GM18909 (cell line): ENCODE results near the gene DGCR8.
"Not testable (repeated sequence)": the region's sequence is repeated elsewhere in the genome, so short reads cannot be mapped to it uniquely, and the experiment has no call there.

Experiments used
- ATAC-seq: cut with Tn5 transposase; IDR thresholded peaks from one replicate; pipeline ENCODE4 v1.9.1; 2021; ENCODE audit warnings: mild to moderate bottlenecking; ENCODE audit not compliant: unreplicated experiment, poor library complexity

DGCR8 gene

GRCh38 chr22:20147237-20147988, 67.4 kb downstream of the DGCR8 start:
- no peak for ATAC-seq

DNA sequence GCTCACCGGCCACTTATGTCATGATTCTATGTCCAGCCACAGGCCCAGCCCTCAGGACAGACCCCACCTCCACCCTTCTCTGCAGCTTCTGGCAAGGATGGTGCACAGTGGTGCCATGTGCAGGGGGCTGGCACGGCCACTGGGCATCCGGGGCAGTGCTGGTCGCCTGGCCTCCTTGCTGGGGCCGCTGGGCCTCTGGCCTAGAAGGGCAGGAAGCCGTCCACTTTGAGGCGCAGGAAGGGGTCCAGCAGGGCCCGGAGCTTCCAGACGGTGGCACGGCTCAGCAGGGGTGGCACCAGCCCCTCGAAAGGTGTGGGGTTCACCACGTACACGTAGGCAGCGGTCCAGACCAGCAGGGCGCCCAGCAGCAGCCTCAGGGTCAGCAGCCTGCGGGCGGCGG, 68.4 kb downstream of the DGCR8 start:
- no peak for ATAC-seq

DNA sequence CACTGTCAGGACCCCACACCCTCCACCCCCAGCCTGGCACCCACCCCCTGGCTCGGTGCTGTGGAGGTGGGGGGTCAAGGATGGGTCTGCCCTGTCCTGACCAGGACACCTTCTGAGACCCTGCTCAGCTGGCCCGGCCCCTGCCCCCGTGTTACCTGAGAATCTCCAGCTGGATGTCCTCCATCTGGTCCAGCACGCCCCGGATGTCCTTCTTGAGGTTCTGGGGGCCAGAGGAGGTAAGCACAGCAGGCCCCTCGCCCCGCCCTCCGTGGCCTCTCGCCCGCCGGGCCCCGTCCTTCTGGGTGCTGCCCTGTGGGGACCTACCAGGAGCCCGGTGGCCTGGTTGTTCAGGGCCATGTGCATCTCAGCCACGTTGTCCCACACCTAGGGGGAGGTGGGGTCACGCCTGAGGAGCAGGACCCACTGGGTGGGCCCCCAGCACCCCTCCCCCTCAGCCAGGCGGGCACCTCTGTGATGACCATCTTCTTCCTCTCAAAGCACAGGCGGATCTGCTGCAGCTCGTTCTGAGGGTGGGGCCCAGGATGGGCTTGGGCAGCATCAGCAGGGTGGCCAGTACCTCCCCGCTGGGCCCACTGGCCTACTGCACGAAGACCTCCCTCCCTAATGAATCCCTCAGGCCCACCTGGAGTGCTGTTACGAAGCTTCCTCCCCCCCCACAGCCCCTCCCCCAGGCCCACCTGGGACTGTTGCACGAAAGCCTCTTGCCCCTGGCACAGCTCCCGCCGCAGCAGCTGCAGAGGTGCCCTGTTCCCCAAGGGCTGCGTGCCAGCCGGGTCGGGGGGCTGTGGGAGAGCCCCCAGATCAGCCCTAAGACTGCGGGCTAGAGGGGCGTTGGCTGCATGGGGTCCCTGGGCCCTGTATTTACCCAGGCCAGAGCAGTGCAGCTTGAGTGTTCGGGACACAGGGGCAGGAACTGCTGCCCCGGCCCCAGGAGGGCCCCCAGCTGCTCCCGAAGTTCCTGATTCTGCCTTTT, 69.5 kb downstream of the DGCR8 start:
- ATAC-seq, result no peak

- no peak for ATAC-seq
These were observed 70.6 kb downstream of the DGCR8 start, which contains the start of gene CCDC188 for GRCh38 chr22:20150381-20151275. Gene CCDC188, minus strand, starts transcription at chr22:20151055. Its CDS starts 69 bp downstream, at chr22:20150986.

DNA sequence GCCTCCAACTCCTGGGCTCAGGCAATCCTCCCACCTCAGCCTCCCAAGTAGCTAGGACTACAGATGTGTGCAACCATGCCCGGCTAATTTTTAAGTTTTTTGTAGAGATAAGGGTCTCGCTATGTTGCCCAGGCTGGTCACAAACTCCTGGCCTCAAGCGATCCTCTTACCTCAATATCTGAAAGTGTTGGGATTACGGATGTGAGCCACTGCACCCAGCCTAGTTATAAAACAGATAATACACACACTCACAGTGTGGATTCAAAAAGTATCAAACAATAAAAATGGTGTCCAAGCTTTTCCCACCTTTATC, 71.2 kb downstream of the DGCR8 start:
- ATAC-seq, result no peak

DNA sequence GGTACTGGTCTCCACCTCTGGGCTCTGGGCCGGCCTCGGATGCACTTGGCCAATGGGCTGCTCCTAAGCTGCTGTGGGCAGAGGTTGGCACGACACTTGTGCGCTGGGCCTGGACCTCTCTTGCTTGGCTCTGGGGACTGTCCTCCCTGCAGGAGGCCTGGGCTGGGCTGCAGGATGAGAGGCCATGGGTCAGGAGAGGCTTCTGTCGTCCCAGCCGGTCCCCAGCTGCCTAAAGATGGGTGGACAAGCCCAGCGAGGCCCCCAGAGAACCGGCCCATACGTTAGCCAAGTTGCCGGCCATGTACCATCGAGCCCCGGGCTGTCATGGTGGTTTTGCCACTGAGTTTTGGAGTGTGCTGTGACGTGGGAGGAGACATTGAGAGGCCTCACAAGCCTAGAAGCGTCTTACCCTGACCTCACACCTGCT, 72.4 kb downstream of the DGCR8 start:
- ATAC-seq, result no peak

DNA sequence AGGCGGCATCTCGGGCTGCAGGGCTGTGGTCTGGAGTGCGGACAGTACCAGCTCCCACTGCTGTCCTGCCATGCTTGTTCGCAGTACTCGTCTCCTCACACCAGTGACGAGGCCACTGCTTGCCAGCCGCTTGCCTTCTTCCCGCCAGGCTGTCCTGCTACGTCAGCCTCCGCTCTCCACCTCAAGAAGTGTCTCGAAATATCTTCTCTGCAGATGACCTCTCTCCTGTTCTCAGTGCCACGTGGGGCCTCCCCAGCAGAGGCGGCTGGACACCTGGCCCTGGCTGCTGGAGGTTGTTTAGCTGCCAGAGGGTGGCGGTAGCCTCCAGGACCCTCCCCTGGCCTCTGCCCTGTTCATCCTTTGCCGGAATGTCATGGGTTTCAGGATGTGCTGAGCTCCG, 73.9 kb downstream of the DGCR8 start:
- ATAC-seq, result no peak

- no peak for ATAC-seq
These were observed 74.7 kb downstream of the DGCR8 start for GRCh38 chr22:20154602-20155187.

DNA sequence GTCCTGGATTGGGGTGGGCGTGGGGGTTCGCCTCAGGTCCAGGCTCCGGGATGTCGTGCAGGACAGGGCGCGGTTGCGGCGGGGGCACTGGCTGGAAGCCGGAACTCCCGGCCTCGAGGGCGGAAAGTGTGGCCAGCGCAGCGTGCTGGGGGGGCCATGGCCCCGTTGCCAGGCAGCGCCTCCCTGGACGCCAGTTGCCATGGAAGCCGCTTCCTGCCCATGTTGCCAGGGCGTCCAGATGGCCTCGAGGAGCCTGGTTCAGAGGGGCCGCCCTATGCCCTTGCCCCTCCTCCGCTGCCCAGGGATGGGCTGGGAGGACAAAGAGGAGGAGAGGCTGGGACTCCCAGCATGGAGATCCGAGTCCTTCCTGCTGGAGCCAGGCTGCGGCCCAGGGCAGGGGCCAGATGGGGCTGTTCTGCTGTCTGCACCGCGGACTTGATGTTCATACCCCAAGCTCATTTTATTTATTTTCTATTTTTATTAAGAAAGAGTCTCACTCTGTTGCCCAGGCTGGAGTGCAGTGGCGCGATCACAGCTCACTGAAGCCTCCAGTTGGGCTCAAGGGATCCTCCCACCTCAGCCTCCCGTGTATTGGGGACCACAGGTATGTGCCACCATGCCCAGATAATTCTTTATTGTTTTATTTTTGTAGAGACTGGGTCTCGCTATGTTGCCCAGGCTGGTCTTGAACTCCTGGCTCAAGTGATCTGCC, 75.4 kb downstream of the DGCR8 start:
- no peak for ATAC-seq

DNA sequence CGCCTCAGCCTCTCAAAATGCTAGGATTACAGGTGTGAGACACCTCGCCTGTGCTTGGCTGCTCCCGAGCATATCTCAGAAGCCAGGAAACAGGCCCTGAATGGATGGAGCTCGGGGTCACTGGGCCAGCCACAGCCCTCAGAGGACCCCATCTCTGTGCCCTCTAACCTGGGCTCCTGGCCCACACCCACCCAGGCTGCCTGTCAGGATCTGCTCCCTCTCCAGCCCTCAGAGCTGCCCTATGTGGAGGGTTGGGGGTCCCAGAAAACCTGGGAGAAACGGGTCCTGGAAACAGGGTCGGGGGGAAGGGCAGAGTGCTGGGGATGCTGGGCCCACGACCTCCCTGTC, 76.0 kb downstream of the DGCR8 start:
- ATAC-seq, result no peak

DNA sequence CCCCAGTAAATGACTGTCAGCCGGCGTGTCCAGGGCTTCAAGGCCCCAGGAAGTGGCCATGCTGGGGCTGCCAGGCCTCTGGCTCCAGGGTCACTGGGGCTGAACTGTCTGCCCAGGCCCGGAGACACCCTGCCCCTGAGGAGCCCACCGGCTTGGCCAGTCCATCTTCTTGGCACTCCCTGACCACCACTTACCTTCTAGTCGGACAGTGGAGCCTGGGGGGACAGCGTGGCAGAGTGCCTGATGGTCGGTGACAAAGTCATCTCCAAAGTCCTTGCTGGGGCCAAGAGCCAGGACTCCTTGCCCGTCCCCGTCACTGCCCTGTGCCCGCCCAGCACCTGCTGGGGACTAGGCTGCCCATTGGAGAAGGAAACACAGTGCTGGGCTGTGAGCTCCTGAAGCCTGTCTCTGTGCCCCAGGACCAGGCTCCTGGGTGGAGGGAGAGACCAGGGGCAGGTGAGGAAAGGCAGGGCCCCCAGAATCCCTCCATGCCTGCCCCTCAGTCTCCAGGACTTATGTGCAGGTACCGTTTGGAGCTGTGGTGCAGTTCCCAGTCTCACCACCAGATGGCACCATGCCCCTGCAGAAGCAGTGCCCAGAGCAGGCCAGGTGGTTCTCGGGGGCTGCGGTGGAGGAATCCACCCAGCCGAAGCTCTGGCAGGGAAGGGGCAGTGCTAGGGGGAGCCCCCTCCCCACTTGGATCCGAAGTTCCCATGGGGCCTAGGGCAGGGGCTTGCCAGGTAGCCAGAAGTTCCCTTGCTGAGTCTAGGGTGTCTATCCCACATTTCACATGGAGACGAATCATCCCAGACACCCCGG, 76.8 kb downstream of the DGCR8 start:
- ATAC-seq, result no peak

GRCh38 chr22:20157430-20158183, 77.6 kb downstream of the DGCR8 start:
- ATAC-seq, result no peak

DNA sequence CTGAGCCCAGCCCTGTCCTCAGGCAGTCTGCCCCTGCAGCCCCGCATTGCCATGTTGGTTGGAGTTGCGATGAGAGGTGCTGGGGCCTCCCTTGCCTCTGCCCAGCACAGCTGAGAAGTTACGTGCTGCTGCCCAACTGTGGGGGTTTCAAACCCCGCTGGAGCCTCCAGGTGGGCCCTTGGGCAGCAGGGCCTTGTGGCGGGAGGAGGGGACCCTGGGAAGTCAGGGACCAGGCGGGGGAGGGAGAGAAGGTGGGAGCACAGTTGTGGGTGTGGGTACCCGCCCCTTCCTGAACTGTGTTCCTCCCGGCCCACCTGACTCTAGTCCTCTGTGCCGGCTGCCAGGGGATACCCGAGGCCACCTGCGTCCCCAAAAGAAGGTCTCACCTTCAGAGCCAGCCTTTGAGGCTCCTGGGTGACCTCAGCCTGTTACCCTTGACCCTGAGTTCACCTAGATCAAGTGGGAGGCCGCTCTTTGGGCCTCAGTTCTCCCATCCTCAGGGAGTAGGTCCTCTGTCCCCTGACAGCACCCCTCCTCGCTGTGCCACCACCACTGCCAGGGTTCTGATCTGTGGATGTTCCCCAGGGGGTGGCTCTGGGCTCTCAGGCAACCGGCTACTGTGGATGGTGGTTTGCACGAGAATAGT, 78.5 kb downstream of the DGCR8 start:
- ATAC-seq, result no peak

- ATAC-seq, result no peak
These were observed 79.0 kb downstream of the DGCR8 start for GRCh38 chr22:20159076-20159475.

DNA sequence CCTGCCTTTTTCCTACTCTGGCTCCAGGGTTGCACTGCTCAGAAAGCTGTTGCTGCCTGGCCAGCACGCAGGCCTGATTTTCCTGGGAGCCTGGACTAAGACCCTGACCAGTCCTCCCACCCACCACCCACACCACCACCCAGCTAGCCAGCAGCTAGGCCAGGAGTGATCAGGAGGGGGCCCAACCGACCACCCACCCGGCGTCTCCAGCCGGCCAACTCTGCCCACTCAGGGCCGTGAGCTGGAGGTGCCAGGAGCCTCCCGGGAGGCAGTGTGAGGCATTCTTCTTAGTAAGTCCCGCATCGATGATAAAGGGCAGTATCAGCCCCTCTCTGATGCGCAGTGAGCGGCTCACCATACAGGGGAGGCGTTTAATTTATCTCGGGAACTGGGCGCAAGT, 79.5 kb downstream of the DGCR8 start:
- not testable (repeated sequence) for ATAC-seq

DNA sequence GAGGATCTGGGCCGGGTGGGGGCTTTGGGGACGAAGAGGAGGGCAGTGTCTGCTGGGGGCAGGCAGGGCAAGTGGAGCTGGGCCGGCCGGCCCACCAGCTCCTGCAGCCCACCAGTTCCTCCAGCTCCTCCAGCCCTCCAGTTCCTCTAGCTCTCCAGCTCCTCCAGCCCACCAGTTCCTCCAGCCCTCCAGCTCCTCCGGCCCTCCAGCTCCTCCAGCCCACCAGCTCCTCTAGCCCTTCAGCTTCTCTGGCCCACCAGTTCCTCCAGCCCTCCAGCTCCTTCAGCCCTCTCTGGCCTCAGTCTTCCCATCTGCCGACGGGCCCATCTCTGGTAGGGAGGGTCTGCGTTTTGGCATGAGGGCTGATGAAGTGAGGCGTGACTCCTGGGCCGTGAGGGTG, 80.0 kb downstream of the DGCR8 start:
- no peak for ATAC-seq
